WTC11 (cell line): Measurements from ENCODE around the gene BORCS5. TPM values are rescaled to one million over a fixed set of nuclear protein-coding genes. Genes with fewer than 3 reads are reported as not detected.

Experiments used
- ATAC-seq: fragments of 200-7000 bp; cut with Tn5 transposase; 2 replicates; pipeline ENCODE4 v1.10.0; 2021; ENCODE audit warnings: mild to moderate bottlenecking, moderate library complexity
- CTCF ChIA-PET: fragments of 300-600 bp; sonication (Branson Sonifier 250); formaldehyde crosslinking; loops from one replicate; lab custom pipeline; 2021; ENCODE audit warnings: antibody characterized with exemption; lab: Charles Lee
- POLR2A ChIA-PET: fragments of 350-600 bp; sonication (Branson Sonifier 250); formaldehyde crosslinking; loops from one replicate; lab custom pipeline; 2021; ENCODE audit warnings: antibody characterized with exemption; lab: Charles Lee
- DNase-seq: peaks from one replicate; pipeline ENCODE4 v3.0.0; 2021; ENCODE audit warnings: low spot score
- H3K27ac Mint-ChIP-seq: 2 replicates; pipeline ENCODE4 v1.8.0; 2021; ENCODE audit warnings: mixed read lengths
- H3K27me3 Mint-ChIP-seq: 2 replicates; pipeline ENCODE4 v1.8.0; 2021; ENCODE audit warnings: low read depth, mild to moderate bottlenecking, moderate library complexity, mixed read lengths
- H3K36me3 Mint-ChIP-seq: 2 replicates; pipeline ENCODE4 v1.8.0; 2021; ENCODE audit warnings: mixed read lengths
- H3K4me1 Mint-ChIP-seq: 2 replicates; pipeline ENCODE4 v1.8.0; 2022; ENCODE audit warnings: mixed read lengths
- H3K4me3 Mint-ChIP-seq: 2 replicates; pipeline ENCODE4 v1.8.0; 2021; ENCODE audit warnings: mild to moderate bottlenecking, moderate library complexity, mixed read lengths
- H3K9me3 Mint-ChIP-seq: 2 replicates; pipeline ENCODE4 v1.8.0; 2021; ENCODE audit warnings: mixed read lengths
- AR ChIP-seq: fragments of 250-450 bp; sonication (Bioruptor Pico); IDR thresholded peaks from 2 replicates; pipeline ENCODE4 v1.9.0; 2021; ENCODE audit warnings: mild to moderate bottlenecking
- ATF6 ChIP-seq: sonication (generic); formaldehyde crosslinking; IDR thresholded peaks from 2 replicates; pipeline ENCODE4 v1.8.1; 2023; ENCODE audit warnings: mild to moderate bottlenecking, missing genetic modification reagents
- CDX4 ChIP-seq: fragments of 250-450 bp; sonication (Bioruptor Pico); IDR thresholded peaks from 2 replicates; pipeline ENCODE4 v1.9.0; 2021; ENCODE audit warnings: moderate library complexity, mild to moderate bottlenecking, inconsistent platforms, borderline replicate concordance
- CREB1 ChIP-seq: sonication (generic); formaldehyde crosslinking; IDR thresholded peaks from 2 replicates; pipeline ENCODE4 v1.8.0; 2023; ENCODE audit warnings: mild to moderate bottlenecking, missing genetic modification reagents
- ELF4 ChIP-seq: sonication (generic); formaldehyde crosslinking; IDR thresholded peaks from 2 replicates; pipeline ENCODE4 v1.8.1; 2022; ENCODE audit warnings: low read depth, mild to moderate bottlenecking, moderate library complexity, missing genetic modification reagents
- JAZF1 ChIP-seq: fragments of 250-450 bp; sonication (Bioruptor Pico); IDR thresholded peaks from 2 replicates; pipeline ENCODE4 v1.9.0; 2021; ENCODE audit warnings: moderate library complexity, mild to moderate bottlenecking, inconsistent platforms
- JUN ChIP-seq: sonication (generic); formaldehyde crosslinking; IDR thresholded peaks from 2 replicates; pipeline ENCODE4 v1.8.0; 2023; ENCODE audit warnings: mild to moderate bottlenecking, missing genetic modification reagents
- KAT7 ChIP-seq: sonication (generic); formaldehyde crosslinking; IDR thresholded peaks from 2 replicates; pipeline ENCODE4 v1.8.1; 2023; ENCODE audit warnings: missing genetic modification reagents, mild to moderate bottlenecking, borderline replicate concordance
- MXD4 ChIP-seq: fragments of 250-450 bp; sonication (Bioruptor Pico); IDR thresholded peaks from 2 replicates; pipeline ENCODE4 v1.8.0; 2021; ENCODE audit warnings: mild to moderate bottlenecking, moderate library complexity, borderline replicate concordance
- NFATC4 ChIP-seq: fragments of 250-450 bp; sonication (Bioruptor Pico); IDR thresholded peaks from 2 replicates; pipeline ENCODE4 v1.9.0; 2021; ENCODE audit warnings: mild to moderate bottlenecking
- NR3C1 ChIP-seq: sonication (generic); formaldehyde crosslinking; conservative IDR thresholded peaks from 2 replicates; pipeline ENCODE4 v1.8.1; 2023; ENCODE audit warnings: low read depth, mild to moderate bottlenecking, missing genetic modification reagents
- RORB ChIP-seq: fragments of 250-450 bp; sonication (Bioruptor Pico); IDR thresholded peaks from 2 replicates; pipeline ENCODE4 v1.9.0; 2021; ENCODE audit warnings: mild to moderate bottlenecking
- SMAD3 ChIP-seq: sonication (generic); formaldehyde crosslinking; IDR thresholded peaks from 2 replicates; pipeline ENCODE4 v1.8.0; 2022; ENCODE audit warnings: missing genetic modification reagents, mild to moderate bottlenecking, borderline replicate concordance
- STAT6 ChIP-seq: sonication (generic); formaldehyde crosslinking; conservative IDR thresholded peaks from 2 replicates; pipeline ENCODE4 v1.8.1; 2023; ENCODE audit warnings: mild to moderate bottlenecking, low read depth, missing genetic modification reagents, moderate library complexity
- TCF7 ChIP-seq: sonication (generic); formaldehyde crosslinking; IDR thresholded peaks from 2 replicates; pipeline ENCODE4 v1.8.0; 2022; ENCODE audit warnings: mild to moderate bottlenecking, low read depth, missing genetic modification reagents, moderate library complexity
- TP53 ChIP-seq: sonication (generic); formaldehyde crosslinking; IDR thresholded peaks from 2 replicates; pipeline ENCODE4 v1.8.1; 2023; ENCODE audit warnings: mild to moderate bottlenecking, missing genetic modification reagents
- ZBTB43 ChIP-seq: sonication (generic); formaldehyde crosslinking; IDR thresholded peaks from 2 replicates; pipeline ENCODE4 v1.8.1; 2023; ENCODE audit warnings: mild to moderate bottlenecking, missing genetic modification reagents
- ZMAT4 ChIP-seq: fragments of 250-450 bp; sonication (Bioruptor Pico); IDR thresholded peaks from 2 replicates; pipeline ENCODE4 v1.9.0; 2021; ENCODE audit warnings: mild to moderate bottlenecking
- ZNF396 ChIP-seq: fragments of 250-450 bp; sonication (Bioruptor Pico); IDR thresholded peaks from 2 replicates; pipeline ENCODE4 v1.8.0; 2021; ENCODE audit warnings: mild to moderate bottlenecking, moderate library complexity, borderline replicate concordance
- ZNF416 ChIP-seq: fragments of 250-450 bp; sonication (Bioruptor Pico); IDR thresholded peaks from 2 replicates; pipeline ENCODE4 v1.9.0; 2021; ENCODE audit warnings: mild to moderate bottlenecking, inconsistent platforms
- ZNF425 ChIP-seq: fragments of 250-450 bp; sonication (Bioruptor Pico); conservative IDR thresholded peaks from 2 replicates; pipeline ENCODE4 v1.9.0; 2021; ENCODE audit warnings: mild to moderate bottlenecking
- ZNF512 ChIP-seq: sonication (generic); formaldehyde crosslinking; IDR thresholded peaks from 2 replicates; pipeline ENCODE4 v1.8.1; 2022; ENCODE audit warnings: missing genetic modification reagents, borderline replicate concordance
- total RNA-seq: library from RNA; stranded (reverse); gene quantifications from 3 replicates; pipeline ENCODE4 v1.2.3, GENCODE V29; 2021

Gene BORCS5
- total RNA-seq, 1 experiment from 2014 or later, result 16.4 TPM

- TF ChIP-seq ZMAT4 (no peak), SMAD3 (CRISPR knock-in tag) (no peak), CDX4 (CRISPR knock-in tag) (no peak)
Measured at GRCh38 chr12:12441843-12442461, 85.1 kb downstream of the BORCS5 start (continued).

GRCh38 chr12:12442548-12443071 is 85.7 kb downstream of the BORCS5 start:
- TF ChIP-seq JAZF1 (CRISPR knock-in tag), result no peak
- TF ChIP-seq ELF4 (CRISPR knock-in tag), result no peak
- no peak for TF ChIP-seq ZNF396 (CRISPR knock-in tag)
- TF ChIP-seq ZBTB43 (CRISPR knock-in tag), result no peak
- no peak for TF ChIP-seq RORB (CRISPR knock-in tag)
- no peak for TF ChIP-seq ZNF512 (CRISPR knock-in tag)
- TF ChIP-seq CREB1, result no peak
- TF ChIP-seq NFATC4 (CRISPR knock-in tag), result no peak
- TF ChIP-seq ZNF425, result no peak
- TF ChIP-seq STAT6 (CRISPR knock-in tag), result no peak
- no peak for TF ChIP-seq TCF7
- no peak for TF ChIP-seq KAT7 (CRISPR knock-in tag)
- TF ChIP-seq TP53 (CRISPR knock-in tag), result no peak
- no peak for TF ChIP-seq AR (CRISPR knock-in tag)
- no peak for TF ChIP-seq MXD4 (CRISPR knock-in tag)
- no peak for TF ChIP-seq JUN (CRISPR knock-in tag)
- no peak for TF ChIP-seq NR3C1 (CRISPR knock-in tag)
- TF ChIP-seq ZNF416 (CRISPR knock-in tag), result no peak
- TF ChIP-seq ATF6 (CRISPR knock-in tag), result no peak
- H3K27ac Mint-ChIP-seq, result no peak overlapping the region
- ChIA-PET CTCF (interaction anchor here (0.9 kb wide), 1 partner anchor 67 kb away, joined by 3 read pairs; no protein-coding TSS in a partner anchor), POLR2A (no interaction called here)
- no peaks in the 10 kb centered on the region for H3K27me3 Mint-ChIP-seq
- H3K4me1 Mint-ChIP-seq, result peaks cover 15% of the 10 kb centered on the region
- ATAC-seq, result no peak
- H3K4me3 Mint-ChIP-seq, result no peak overlapping the region
- DNase-seq, result no peak
- H3K36me3 Mint-ChIP-seq, result no peaks in the 10 kb centered on the region
- H3K9me3 Mint-ChIP-seq, result no peaks in the 10 kb centered on the region
